Omental fat pad (tissue), 4 donors: ENCODE data around the gene SORCS3. TPM values are rescaled to one million over a fixed set of nuclear protein-coding genes. Genes with fewer than 3 reads are reported as not detected.

ENCODE experiments used
- ATAC-seq: fragments of 150-250 bp; one replicate; pipeline ENCODE4 v1.9.1; 2016; ENCODE audit warnings: mild to moderate bottlenecking, moderate library complexity; ENCODE audit not compliant: low FRiP score
- DNase-seq: peaks from one replicate; pipeline ENCODE4 v3.0.0-alpha.2; 2019; ENCODE audit warnings: low spot score
- CTCF ChIP-seq, 3 donors: fragments of 450-650 bp; IDR thresholded peaks; one replicate each; pipeline ENCODE4 v1.5.1; 2016 to 2017; ENCODE audit warnings: antibody characterized with exemption in 3 of 3, mild to moderate bottlenecking in 3 of 3, moderate library complexity in 2 of 3
- total RNA-seq, 4 donors: library from RNA; depleted of rRNA; stranded (reverse); fragments of >200 nt; gene quantifications; one replicate each; pipeline ENCODE4 v1.1.0, GENCODE V29; 2016

SORCS3 gene
- total RNA-seq, 4 donors from 2014 or later = not detected

- TF ChIP-seq CTCF (IDR thresholded peaks at IDR 0.05) = no peak
- DNase-seq (no peak), ATAC-seq (no peak)
Measured at GRCh38 chr10:104806801-104807200, 165.7 kb downstream of the SORCS3 start.

- ATAC-seq (no peak), DNase-seq (no peak)
- no peak for TF ChIP-seq CTCF (IDR thresholded peaks at IDR 0.05)
Measured at GRCh38 chr10:104807581-104808310, 166.7 kb downstream of the SORCS3 start.

GRCh38 chr10:104809288-104810090 is 168.4 kb downstream of the SORCS3 start:
- no peak for TF ChIP-seq CTCF (IDR thresholded peaks at IDR 0.05)
- no peak for DNase-seq
- ATAC-seq = no peak

- TF ChIP-seq CTCF (IDR thresholded peaks at IDR 0.05) = no peak
- DNase-seq (no peak), ATAC-seq (no peak)
Measured at GRCh38 chr10:104811166-104811565, 170.1 kb downstream of the SORCS3 start.

GRCh38 chr10:104816501-104816900 is 175.4 kb downstream of the SORCS3 start:
- no peak for TF ChIP-seq CTCF (IDR thresholded peaks at IDR 0.05)
- no peak for DNase-seq
- ATAC-seq = no peak

- DNase-seq (no peak), ATAC-seq (no peak)
- no peak for TF ChIP-seq CTCF (IDR thresholded peaks at IDR 0.05)
Measured at GRCh38 chr10:104819731-104820130, 178.6 kb downstream of the SORCS3 start.
